Panc1 (cell line): ENCODE data around the gene LYST.

Source experiments
- CTCF ChIP-seq: fragments of 450-650 bp; IDR thresholded peaks from 2 replicates; pipeline ENCODE4 v1.5.1; 2017; ENCODE audit warnings: mild to moderate bottlenecking
- REST ChIP-seq, 2 experiments: IDR thresholded peaks; 2 replicates each; pipeline ENCODE4 v1.6.1; 2011 to 2012; ENCODE audit warnings: low read depth in 2 of 2, control low read depth in 1 of 2, low read length in 1 of 2, mild to moderate bottlenecking in 1 of 2, moderate library complexity in 1 of 2; ENCODE audit not compliant: insufficient read depth in 1 of 2

GRCh38 chr1:235908742-235909520 is 42.2 kb upstream of the LYST start:
- no peak for TF ChIP-seq CTCF
- TF ChIP-seq REST (IDR thresholded peaks at IDR 0.05; ENCODE audit: insufficient read depth in 1 of 2, low read depth in 2 of 2, low read length in 1 of 2), result no peak
